NCI-H510A (cell line): ENCODE measurements around the gene AFF2.

Experiments used
- DNase-seq: peaks from one replicate; lab custom pipeline; 2025; lab: John Stamatoyannopoulos, UW

Gene AFF2

GRCh38 chrX:148500423-148501385 is at the start of gene AFF2:
Gene AFF2, plus strand, starts transcription at chrX:148500617. Its CDS starts 481 bp downstream, at chrX:148501098.
- DNase-seq = peak; percentile 5

- no peak for DNase-seq
These were observed 43.1 kb upstream of the AFF2 start for GRCh38 chrX:148457279-148457678.

GRCh38 chrX:148459343-148459742 is 41.1 kb upstream of the AFF2 start:
- no peak for DNase-seq

- no peak for DNase-seq
These were observed 34.1 kb upstream of the AFF2 start for GRCh38 chrX:148466292-148466691.

- no peak for DNase-seq
These were observed 30.1 kb upstream of the AFF2 start for GRCh38 chrX:148470324-148470723.

GRCh38 chrX:148474030-148474429 is 26.4 kb upstream of the AFF2 start:
- no peak for DNase-seq

- DNase-seq = no peak
These were observed 8.4 kb upstream of the AFF2 start for GRCh38 chrX:148492057-148492456.

- DNase-seq = no peak
These were observed 5.2 kb upstream of the AFF2 start for GRCh38 chrX:148495176-148495575.

- DNase-seq = no peak
These were observed 2.4 kb upstream of the AFF2 start for GRCh38 chrX:148498067-148498466.

- DNase-seq = no peak
These were observed 587 bp upstream of the AFF2 start for GRCh38 chrX:148499638-148500422.

- DNase-seq = no peak
These were observed 1.1 kb downstream of the AFF2 start for GRCh38 chrX:148501386-148502066.

- no peak for DNase-seq
These were observed 4.1 kb downstream of the AFF2 start for GRCh38 chrX:148504506-148504905.

- DNase-seq = no peak
These were observed 7.0 kb downstream of the AFF2 start for GRCh38 chrX:148507418-148507817.

GRCh38 chrX:148512453-148512852 is 12.0 kb downstream of the AFF2 start:
- no peak for DNase-seq

- no peak for DNase-seq
These were observed 13.2 kb downstream of the AFF2 start for GRCh38 chrX:148513661-148514060.

- no peak for DNase-seq
These were observed 16.8 kb downstream of the AFF2 start for GRCh38 chrX:148517176-148517575.

GRCh38 chrX:148522006-148522405 is 21.6 kb downstream of the AFF2 start:
- no peak for DNase-seq

- no peak for DNase-seq
These were observed 23.1 kb downstream of the AFF2 start for GRCh38 chrX:148523303-148524080.

GRCh38 chrX:148530464-148531077 is 30.2 kb downstream of the AFF2 start:
- DNase-seq = no peak

GRCh38 chrX:148534291-148534690 is 33.9 kb downstream of the AFF2 start:
- no peak for DNase-seq

- no peak for DNase-seq
These were observed 35.2 kb downstream of the AFF2 start for GRCh38 chrX:148535639-148536038.
